Smooth muscle cell (in vitro differentiated cells): ENCODE data around the gene DLL1. TPM values are rescaled to one million over a fixed set of nuclear protein-coding genes. Genes with fewer than 3 reads are reported as not detected.

Experiments used
- DNase-seq: peaks from one replicate; lab custom pipeline; 2025; ENCODE audit not compliant: unreplicated experiment; lab: John Stamatoyannopoulos, UW
- H2AFZ ChIP-seq: fragments of 200-600 bp; sonication (generic); 2 replicates; pipeline ENCODE4 v1.6.0; 2016; ENCODE audit warnings: antibody characterized with exemption, low read depth, mild to moderate bottlenecking
- H3F3A ChIP-seq: fragments of 200-600 bp; sonication (generic); 2 replicates; pipeline ENCODE4 v1.6.0; 2017; ENCODE audit warnings: antibody characterized with exemption, low read depth
- H3K27ac ChIP-seq: fragments of 200-600 bp; sonication (generic); 2 replicates; pipeline ENCODE4 v1.5.1; 2016; ENCODE audit warnings: low read depth, mild to moderate bottlenecking
- H3K27me3 ChIP-seq: fragments of 200-600 bp; sonication (generic); 2 replicates; pipeline ENCODE4 v1.6.1; 2016; ENCODE audit warnings: low read depth, mild to moderate bottlenecking
- H3K36me3 ChIP-seq: fragments of 200-600 bp; sonication (generic); 2 replicates; pipeline ENCODE4 v1.5.1; 2016; ENCODE audit warnings: low read depth
- H3K4me1 ChIP-seq: fragments of 200-600 bp; sonication (generic); 2 replicates; pipeline ENCODE4 v1.5.1; 2016; ENCODE audit warnings: low read depth
- H3K4me2 ChIP-seq: fragments of 200-600 bp; sonication (generic); 2 replicates; pipeline ENCODE4 v1.6.0; 2016; ENCODE audit warnings: mild to moderate bottlenecking
- H3K4me3 ChIP-seq: fragments of 200-600 bp; sonication (generic); 2 replicates; pipeline ENCODE4 v1.5.1; 2016; ENCODE audit warnings: mild to moderate bottlenecking
- H3K79me2 ChIP-seq: fragments of 200-600 bp; sonication (generic); 2 replicates; pipeline ENCODE4 v1.6.0; 2016; ENCODE audit warnings: low read depth, mild to moderate bottlenecking
- H3K9ac ChIP-seq: fragments of 200-600 bp; sonication (generic); 2 replicates; pipeline ENCODE4 v1.6.0; 2016; ENCODE audit warnings: low read depth
- H3K9me3 ChIP-seq: fragments of 200-600 bp; sonication (generic); replicated peaks from 2 replicates; pipeline ENCODE4 v1.5.1; 2016; ENCODE audit warnings: low read depth
- H4K20me1 ChIP-seq: fragments of 200-600 bp; sonication (generic); 2 replicates; pipeline ENCODE4 v1.6.0; 2016; ENCODE audit warnings: low read depth
- CTCF ChIP-seq: fragments of 200-600 bp; sonication (generic); IDR thresholded peaks from 2 replicates; pipeline ENCODE4 v1.5.1; 2017; ENCODE audit warnings: borderline replicate concordance, mild to moderate bottlenecking, antibody characterized with exemption; ENCODE audit not compliant: insufficient read depth, poor library complexity, severe bottlenecking
- WGBS: methylation state at CpG from one replicate; pipeline ENCODE4 v1.1.7; 2016; ENCODE audit warnings: low lambda C conversion rate; 5-methylcytosine and 5-hydroxymethylcytosine counted together
- polyA plus RNA-seq: library from polyadenylated mRNA; unstranded; fragments of >200 nt; fragmentation: Nextera tagmentation; extraction: Ambion mirVana; gene quantifications from 2 replicates; pipeline ENCODE4 v1.2.1, GENCODE V29; 2016
- total RNA-seq: library from RNA; depleted of rRNA; stranded (reverse); fragments of >200 nt; gene quantifications from 2 replicates; pipeline ENCODE4 v1.2.3, GENCODE V29; 2014

DLL1 gene
- total and polyA plus RNA-seq, 2 experiments from 2014 or later = 0.36 to 0.70 TPM

DNA sequence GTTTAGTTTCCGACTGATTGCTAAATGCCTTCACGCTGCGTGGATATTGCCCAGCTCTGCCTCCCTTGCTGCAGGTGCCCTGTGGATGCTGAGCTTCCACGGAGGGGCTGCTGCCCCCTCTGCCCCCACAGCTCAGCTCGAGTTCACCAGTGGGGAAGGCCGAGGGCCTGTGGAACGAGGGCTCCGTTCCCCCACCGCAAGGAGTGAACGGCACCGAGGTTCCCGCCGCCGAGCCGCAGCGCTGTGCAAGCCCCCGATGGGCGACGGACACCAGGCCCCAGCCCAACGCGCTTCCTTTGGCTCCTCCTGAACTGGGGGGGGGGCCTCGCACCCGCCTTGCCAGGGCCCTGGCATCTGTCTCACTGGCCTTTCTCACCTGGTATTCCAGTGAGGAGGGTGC lies 17.7 kb downstream of the DLL1 start:
- Histone ChIP-seq H3K27ac (no peak overlapping the region), H3K9ac (no peak overlapping the region), H3F3A (no peaks in the 10 kb centered on the region), H3K4me1 (peaks cover 10% of the 10 kb centered on the region), H3K79me2 (no peaks in the 10 kb centered on the region), H3K27me3 (peaks cover 16% of the 10 kb centered on the region), H3K4me2 (no peak overlapping the region), H3K36me3 (no peaks in the 10 kb centered on the region), H3K9me3 (no peaks in the 10 kb centered on the region), H4K20me1 (no peaks in the 10 kb centered on the region), H2AFZ (no peak overlapping the region), H3K4me3 (no peak overlapping the region)
- TF ChIP-seq CTCF = no peak
- WGBS = 93% methylated on average over 21 of the region's 23 CpGs
- no peak for DNase-seq

DNA sequence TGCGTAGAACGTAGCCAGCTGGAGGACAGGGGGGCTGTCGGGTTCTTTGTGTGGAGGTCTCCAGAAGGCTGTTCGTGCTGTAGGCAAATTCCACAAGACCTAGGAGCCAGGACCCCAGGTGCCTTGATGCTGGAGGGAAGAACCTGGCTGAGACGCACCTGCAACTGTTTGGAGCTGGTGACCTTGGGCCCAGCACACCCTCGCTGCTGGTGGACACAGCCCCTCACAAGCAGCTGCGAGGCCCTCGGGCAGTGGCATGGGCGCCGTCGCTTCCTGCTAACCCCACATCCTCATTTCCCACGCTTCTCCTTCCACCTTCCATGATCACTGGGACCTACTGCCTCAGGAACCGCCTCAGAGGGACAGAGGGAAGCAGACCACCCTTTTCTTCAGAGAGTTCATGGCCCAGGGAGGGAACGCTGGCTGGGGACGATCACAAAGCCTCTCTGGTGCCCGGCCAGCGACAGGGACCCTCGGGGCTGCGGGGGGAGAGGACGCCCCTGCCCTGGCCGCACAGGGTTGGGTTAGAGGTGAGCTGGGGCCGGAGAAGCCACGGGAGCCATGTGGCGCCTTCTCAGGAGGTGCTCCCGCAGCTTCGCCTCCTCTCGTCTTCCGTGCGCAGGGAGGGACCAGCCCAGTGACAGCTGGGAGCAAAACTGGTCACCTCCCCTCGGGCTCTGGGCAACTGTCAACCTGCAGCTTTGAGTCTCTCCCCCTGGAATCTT lies 18.4 kb downstream of the DLL1 start:
- no peaks in the 10 kb centered on the region for H3K79me2 ChIP-seq
- no peaks in the 10 kb centered on the region for H3K9me3 ChIP-seq
- no peaks in the 10 kb centered on the region for H3F3A ChIP-seq
- H3K36me3 ChIP-seq = no peaks in the 10 kb centered on the region
- H3K9ac ChIP-seq = no peak overlapping the region
- H3K27ac ChIP-seq = no peak overlapping the region
- peaks cover 13% of the 10 kb centered on the region for H3K27me3 ChIP-seq
- 89% methylated on average over 30 of the region's 30 CpGs for WGBS
- H3K4me3 ChIP-seq = no peak overlapping the region
- no peak for DNase-seq
- H2AFZ ChIP-seq = no peak overlapping the region
- H3K4me1 ChIP-seq = peaks cover 10% of the 10 kb centered on the region
- no peak for TF ChIP-seq CTCF
- H4K20me1 ChIP-seq = no peaks in the 10 kb centered on the region
- H3K4me2 ChIP-seq = no peak overlapping the region

GRCh38 chr6:170271771-170272314 lies 19.0 kb downstream of the DLL1 start:
- no peak for DNase-seq
- no peaks in the 10 kb centered on the region for H3K9me3 ChIP-seq
- H3K27me3 ChIP-seq = peaks cover 13% of the 10 kb centered on the region
- no peaks in the 10 kb centered on the region for H4K20me1 ChIP-seq
- no peak overlapping the region for H3K27ac ChIP-seq
- peaks cover 10% of the 10 kb centered on the region for H3K4me1 ChIP-seq
- H3K4me3 ChIP-seq = no peak overlapping the region
- WGBS = 96% methylated on average over 32 of the region's 32 CpGs
- no peak overlapping the region for H3K9ac ChIP-seq
- H3K79me2 ChIP-seq = no peaks in the 10 kb centered on the region
- no peaks in the 10 kb centered on the region for H3F3A ChIP-seq
- no peak overlapping the region for H3K4me2 ChIP-seq
- no peak overlapping the region for H2AFZ ChIP-seq
- no peaks in the 10 kb centered on the region for H3K36me3 ChIP-seq
- no peak for TF ChIP-seq CTCF

GRCh38 chr6:170270984-170271593 lies 19.8 kb downstream of the DLL1 start:
- Histone ChIP-seq H3K9me3 (no peaks in the 10 kb centered on the region), H3K4me1 (peaks cover 12% of the 10 kb centered on the region), H3K36me3 (no peaks in the 10 kb centered on the region), H3K27ac (no peak overlapping the region), H3K9ac (no peak overlapping the region), H2AFZ (no peak overlapping the region), H3F3A (no peaks in the 10 kb centered on the region), H3K4me3 (no peak overlapping the region), H3K4me2 (no peak overlapping the region), H4K20me1 (no peaks in the 10 kb centered on the region), H3K79me2 (no peaks in the 10 kb centered on the region), H3K27me3 (peaks cover 13% of the 10 kb centered on the region)
- DNase-seq = no peak
- TF ChIP-seq CTCF = no peak
- WGBS = 91% methylated on average over 19 of the region's 19 CpGs
